Tibial artery (tissue), 4 donors: ENCODE results near the gene FAM110D.

Experiments
- DNase-seq, 2 donors: peaks; one replicate each; pipeline ENCODE4 v3.0.0-alpha.2; 2019
- H3K27ac ChIP-seq, 2 donors: fragments of 200-600 bp; sonication (generic) in 1 of 2; 1 replicate in 1 of 2; 2 replicates in 1 of 2; pipeline ENCODE4 v1.5.1; 2018 to 2019; ENCODE audit warnings: mild to moderate bottlenecking in 1 of 2
- H3K27me3 ChIP-seq, 2 donors: fragments of 200-600 bp; sonication (generic) in 1 of 2; one replicate each; pipeline versions ENCODE4 v1.5.1 to v1.6.0; 2016 to 2019
- H3K36me3 ChIP-seq, 3 donors: fragments of 200-600 bp; sonication (generic) in 2 of 3; one replicate each; pipeline ENCODE4 v1.5.1; 2016 to 2019; ENCODE audit warnings: mild to moderate bottlenecking in 2 of 3
- H3K4me1 ChIP-seq, 4 donors: fragments of 200-600 bp; sonication (generic) in 2 of 4; 1 replicate in 3 of 4; 2 replicates in 1 of 4; pipeline ENCODE4 v1.5.1; 2016 to 2019
- H3K4me3 ChIP-seq, 2 donors: fragments of 200-600 bp; sonication (generic) in 1 of 2; 1 replicate in 1 of 2; 2 replicates in 1 of 2; pipeline ENCODE4 v1.5.1; 2018 to 2019; ENCODE audit warnings: mild to moderate bottlenecking in 2 of 2
- H3K9me3 ChIP-seq, 3 donors: fragments of 200-600 bp; sonication (generic) in 1 of 3; one replicate each; pipeline ENCODE4 v1.5.1; 2016 to 2019
- intact Hi-C: fragments of 100-400 bp; cut with DNase I; formaldehyde crosslinking; loops from one replicate; pipeline ENCODE4 v1.15.0; 2023; ENCODE audit warnings: low total_unique reads
- TF ChIP-seq, protein P1 (sequence below), 2 experiments: fragments of 200-600 bp in 1 of 2; fragments of 450-650 bp in 1 of 2; IDR thresholded peaks; one replicate each; pipeline ENCODE4 v1.5.1; 2017 to 2019; ENCODE audit warnings: antibody characterized with exemption in 2 of 2, mild to moderate bottlenecking in 1 of 2, moderate library complexity in 1 of 2

FAM110D gene

DNA sequence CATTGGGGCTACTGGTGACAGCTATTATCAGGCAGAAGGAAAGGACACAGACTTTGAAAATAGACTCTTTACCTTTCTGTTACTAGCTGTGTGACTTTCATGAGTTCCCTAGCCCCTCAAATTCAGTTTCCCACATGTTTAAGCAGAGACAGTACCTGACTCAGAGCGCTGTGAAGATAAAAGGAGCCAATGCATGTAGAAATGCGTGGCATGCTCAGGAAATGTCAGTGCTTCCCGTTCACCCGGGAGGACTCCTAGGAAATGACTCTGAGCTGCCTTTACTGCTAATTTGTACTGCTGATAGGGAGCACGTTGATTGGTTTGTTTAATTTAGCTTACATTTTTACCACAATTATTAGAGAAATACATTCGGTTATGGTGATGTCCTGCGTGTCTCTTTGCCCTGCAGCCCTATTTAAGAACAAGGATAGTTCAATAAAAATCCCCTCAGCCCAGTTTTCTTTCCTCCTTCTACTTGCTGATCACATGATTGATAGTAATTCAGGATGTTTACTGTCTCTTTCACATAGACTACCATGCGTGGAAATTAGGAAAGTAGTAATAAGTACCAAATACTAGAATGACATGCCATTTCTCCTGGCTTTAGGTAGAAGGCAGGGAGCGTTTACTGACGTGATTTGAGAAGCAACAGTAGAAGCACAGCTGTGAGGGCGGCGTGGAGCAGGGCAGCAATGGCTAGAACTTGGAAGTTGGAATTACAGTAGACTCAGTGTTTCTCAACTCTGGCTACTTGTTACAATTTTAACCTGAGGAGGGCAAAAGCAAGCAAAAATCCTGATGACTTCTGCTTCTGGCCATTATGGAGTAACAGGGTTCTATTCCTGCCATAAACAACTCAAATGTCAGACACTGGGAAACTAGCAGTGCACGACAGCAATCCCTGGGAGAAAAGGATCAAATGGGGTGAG is 31.4 kb upstream of the FAM110D start:
- H3K4me1 ChIP-seq = no peaks in the 10 kb centered on the region
- no peaks in the 10 kb centered on the region for H3K9me3 ChIP-seq
- H3K36me3 ChIP-seq = peaks cover 0 to 8% (median 0%) of the 10 kb centered on the region in 3 donors
- no peak overlapping the region for H3K4me3 ChIP-seq
- DNase-seq = no peak
- H3K27me3 ChIP-seq = no peaks in the 10 kb centered on the region
- TF ChIP-seq, protein P1, sequence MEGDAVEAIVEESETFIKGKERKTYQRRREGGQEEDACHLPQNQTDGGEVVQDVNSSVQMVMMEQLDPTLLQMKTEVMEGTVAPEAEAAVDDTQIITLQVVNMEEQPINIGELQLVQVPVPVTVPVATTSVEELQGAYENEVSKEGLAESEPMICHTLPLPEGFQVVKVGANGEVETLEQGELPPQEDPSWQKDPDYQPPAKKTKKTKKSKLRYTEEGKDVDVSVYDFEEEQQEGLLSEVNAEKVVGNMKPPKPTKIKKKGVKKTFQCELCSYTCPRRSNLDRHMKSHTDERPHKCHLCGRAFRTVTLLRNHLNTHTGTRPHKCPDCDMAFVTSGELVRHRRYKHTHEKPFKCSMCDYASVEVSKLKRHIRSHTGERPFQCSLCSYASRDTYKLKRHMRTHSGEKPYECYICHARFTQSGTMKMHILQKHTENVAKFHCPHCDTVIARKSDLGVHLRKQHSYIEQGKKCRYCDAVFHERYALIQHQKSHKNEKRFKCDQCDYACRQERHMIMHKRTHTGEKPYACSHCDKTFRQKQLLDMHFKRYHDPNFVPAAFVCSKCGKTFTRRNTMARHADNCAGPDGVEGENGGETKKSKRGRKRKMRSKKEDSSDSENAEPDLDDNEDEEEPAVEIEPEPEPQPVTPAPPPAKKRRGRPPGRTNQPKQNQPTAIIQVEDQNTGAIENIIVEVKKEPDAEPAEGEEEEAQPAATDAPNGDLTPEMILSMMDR (IDR thresholded peaks at IDR 0.05) = no peak
- no peak overlapping the region for H3K27ac ChIP-seq
- intact Hi-C loops = no loop called here

DNA sequence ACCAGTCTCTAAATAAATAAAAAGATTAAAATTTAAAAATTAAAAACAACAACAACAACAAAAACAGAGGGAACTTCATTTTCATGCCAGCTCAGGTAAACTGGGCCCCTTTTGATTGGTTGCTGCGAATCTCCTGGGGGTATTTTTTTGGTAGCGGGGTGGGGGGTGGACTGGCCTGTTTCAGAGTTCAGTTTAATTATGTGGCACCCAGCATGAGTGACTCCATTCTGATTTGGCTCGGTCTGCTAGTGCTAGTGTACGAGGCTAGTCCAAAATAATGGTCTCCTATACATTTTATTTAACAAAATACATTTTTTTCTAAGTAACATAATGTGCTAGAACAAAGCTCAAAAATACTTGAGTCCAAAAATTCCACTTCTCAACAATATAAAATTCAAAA is 29.1 kb upstream of the FAM110D start:
- TF ChIP-seq, protein P1 (IDR thresholded peaks at IDR 0.05) = no peak
- H3K27me3 ChIP-seq = no peaks in the 10 kb centered on the region
- H3K36me3 ChIP-seq = no peaks in the 10 kb centered on the region
- H3K4me1 ChIP-seq = no peaks in the 10 kb centered on the region
- intact Hi-C loops = no loop called here
- no peak overlapping the region for H3K4me3 ChIP-seq
- no peak overlapping the region for H3K27ac ChIP-seq
- H3K9me3 ChIP-seq = no peaks in the 10 kb centered on the region
- DNase-seq = no peak

DNA sequence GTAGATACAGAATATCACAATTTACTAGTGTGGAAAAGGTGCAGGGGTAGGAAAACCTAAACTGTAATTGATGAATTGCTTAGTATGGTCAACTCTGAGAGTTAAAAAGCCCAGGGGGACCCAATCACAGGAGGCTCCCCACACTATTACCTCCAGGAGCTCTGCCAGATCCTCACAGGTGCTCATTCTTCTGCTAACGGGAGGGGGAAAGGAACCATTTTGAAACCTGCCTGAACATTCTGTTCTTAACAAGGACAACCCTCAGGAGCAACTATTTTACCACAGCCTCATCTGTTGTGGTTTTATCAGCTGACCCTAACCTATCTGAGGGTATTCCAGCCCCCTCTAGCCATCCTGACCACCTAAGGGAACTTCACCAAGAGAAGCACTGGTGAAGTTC is 28.2 kb upstream of the FAM110D start:
- Histone ChIP-seq H3K4me1 (no peaks in the 10 kb centered on the region), H3K27ac (no peak overlapping the region), H3K36me3 (no peaks in the 10 kb centered on the region), H3K9me3 (no peaks in the 10 kb centered on the region), H3K4me3 (no peak overlapping the region), H3K27me3 (no peaks in the 10 kb centered on the region)
- no peak for DNase-seq
- intact Hi-C loops = no loop called here
- TF ChIP-seq, protein P1 (IDR thresholded peaks at IDR 0.05) = no peak

DNA sequence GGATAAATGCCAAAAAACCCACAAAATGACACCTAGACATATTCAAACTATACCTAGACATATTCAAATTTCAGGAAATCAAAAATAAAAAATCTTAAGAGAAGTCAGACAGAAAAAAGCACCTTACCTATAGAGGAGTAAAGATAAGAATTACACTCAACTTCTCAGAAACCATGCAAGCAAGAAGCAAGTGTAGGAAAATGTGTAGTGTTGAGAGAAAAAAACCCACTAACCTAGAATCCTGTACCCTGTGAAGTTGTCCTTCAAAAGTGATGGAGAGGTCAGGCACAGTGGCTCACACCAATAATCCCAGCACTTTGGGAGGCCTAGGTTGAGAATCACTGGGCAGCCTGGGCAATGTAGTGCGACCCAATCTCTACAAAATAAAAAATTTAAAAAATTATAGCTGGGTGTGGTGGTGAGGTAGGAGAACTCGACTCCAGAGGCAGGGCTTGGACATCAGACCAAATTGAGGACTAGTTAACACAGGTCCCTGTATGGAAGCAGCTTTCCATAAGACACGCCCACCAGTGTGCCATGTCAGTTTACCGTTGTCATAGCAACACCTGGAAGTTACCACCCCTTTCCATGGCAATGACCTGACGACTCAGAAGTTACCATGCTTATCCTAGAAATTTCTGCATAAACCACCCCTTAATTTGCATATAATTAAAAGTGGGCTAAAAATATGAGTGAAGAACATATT is 26.6 kb upstream of the FAM110D start:
- Histone ChIP-seq H3K27ac (no peak overlapping the region), H3K4me3 (no peak overlapping the region), H3K9me3 (no peaks in the 10 kb centered on the region), H3K36me3 (no peaks in the 10 kb centered on the region), H3K4me1 (no peaks in the 10 kb centered on the region), H3K27me3 (no peaks in the 10 kb centered on the region)
- no peak for DNase-seq
- intact Hi-C loops = no loop called here
- TF ChIP-seq, protein P1 (IDR thresholded peaks at IDR 0.05) = no peak

DNA sequence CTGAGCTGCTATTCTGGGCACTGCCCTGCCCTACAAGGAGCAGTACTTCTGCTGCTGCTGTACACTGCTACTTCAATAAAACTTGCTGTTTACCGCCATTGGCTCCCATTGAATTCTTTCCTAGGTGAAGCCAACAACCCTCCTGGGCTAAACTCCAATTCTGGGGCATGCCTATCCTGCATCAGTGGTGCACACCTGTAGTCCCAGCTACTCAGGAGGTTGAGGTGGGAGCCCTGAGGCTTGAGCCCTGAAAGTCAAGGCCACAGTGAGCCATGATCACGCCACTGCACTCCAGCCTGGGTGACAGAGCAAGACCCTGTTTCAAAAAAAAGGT is 26.1 kb upstream of the FAM110D start:
- Histone ChIP-seq H3K36me3 (no peaks in the 10 kb centered on the region), H3K27ac (no peak overlapping the region), H3K4me1 (no peaks in the 10 kb centered on the region), H3K4me3 (no peak overlapping the region), H3K9me3 (no peaks in the 10 kb centered on the region), H3K27me3 (no peaks in the 10 kb centered on the region)
- TF ChIP-seq, protein P1 (IDR thresholded peaks at IDR 0.05) = no peak
- intact Hi-C loops = no loop called here
- no peak for DNase-seq
